HEK293 (cell line): ENCODE measurements around the gene FAM131B.
A peak's percentile ranks its signal among the peaks of the same experiment; 100 is the strongest.

Experiments used
- CTCF ChIA-PET: fragments of 350-600 bp; formaldehyde crosslinking; extraction: SDS; loops from one replicate; lab custom pipeline; 2021; ENCODE audit warnings: antibody characterized with exemption; lab: Yijun Ruan, JAX
- POLR2A ChIA-PET: fragments of 300-600 bp; formaldehyde crosslinking; extraction: SDS; loops from one replicate; lab custom pipeline; 2020; ENCODE audit warnings: antibody characterized with exemption, inconsistent platforms; lab: Yijun Ruan, JAX
- H3K27ac ChIP-seq: fragments of 200-500 bp; sonication (Bioruptor generic); 2 replicates; pipeline ENCODE4 v1.5.1; 2014; ENCODE audit warnings: low read depth, low read length, control low read depth, inconsistent platforms; ENCODE audit errors: extremely low read depth
- H3K36me3 ChIP-seq, 2 experiments: fragments of 200-500 bp in 1 of 2; sonication (Bioruptor generic) in 1 of 2; 1 replicate in 1 of 2; 2 replicates in 1 of 2; pipeline ENCODE4 v1.5.1; 2014 to 2017; ENCODE audit warnings: inconsistent platforms in 2 of 2, low read length in 2 of 2; ENCODE audit not compliant: control insufficient read depth in 2 of 2, insufficient read depth in 1 of 2
- H3K4me1 ChIP-seq: fragments of 200-500 bp; sonication (Bioruptor generic); 2 replicates; pipeline ENCODE4 v1.5.1; 2014; ENCODE audit warnings: mild to moderate bottlenecking, low read length, inconsistent platforms; ENCODE audit not compliant: control insufficient read depth, insufficient read depth
- H3K4me3 ChIP-seq: 2 replicates; pipeline ENCODE4 v1.5.1; 2011; ENCODE audit warnings: low read depth, mild to moderate bottlenecking, control low read depth, low read length, moderate library complexity
- H3K9me3 ChIP-seq: fragments of 200-500 bp; sonication (Bioruptor generic); 2 replicates; pipeline ENCODE4 v1.5.1; 2014; ENCODE audit warnings: low read depth, low read length, inconsistent platforms; ENCODE audit not compliant: control insufficient read depth, insufficient read depth
- EGR2 ChIP-seq: fragments of 450-650 bp; formaldehyde crosslinking; IDR thresholded peaks from 2 replicates; pipeline ENCODE4 v1.5.1; 2016; ENCODE audit warnings: low read depth, missing biosample characterization, missing genetic modification characterization
- KLF8 ChIP-seq: fragments of 450-650 bp; formaldehyde crosslinking; IDR thresholded peaks from 2 replicates; pipeline ENCODE4 v1.5.1; 2016; ENCODE audit warnings: missing biosample characterization, missing genetic modification characterization
- PATZ1 ChIP-seq: fragments of 450-650 bp; formaldehyde crosslinking; IDR thresholded peaks from 2 replicates; pipeline ENCODE4 v1.5.1; 2016; ENCODE audit warnings: missing biosample characterization, missing genetic modification characterization
- ZBTB1 ChIP-seq: fragments of 450-650 bp; formaldehyde crosslinking; IDR thresholded peaks from 2 replicates; pipeline ENCODE4 v1.5.1; 2016; ENCODE audit warnings: missing biosample characterization, missing genetic modification characterization
- ZNF157 ChIP-seq: fragments of 450-650 bp; formaldehyde crosslinking; IDR thresholded peaks from 2 replicates; pipeline ENCODE4 v1.5.1; 2016; ENCODE audit warnings: missing biosample characterization, missing genetic modification characterization
- ZNF362 ChIP-seq: fragments of 450-650 bp; formaldehyde crosslinking; IDR thresholded peaks from 2 replicates; pipeline ENCODE4 v1.5.1; 2016; ENCODE audit warnings: missing biosample characterization, missing genetic modification characterization
- ZNF510 ChIP-seq: fragments of 450-650 bp; formaldehyde crosslinking; IDR thresholded peaks from 2 replicates; pipeline ENCODE4 v1.5.1; 2018; ENCODE audit warnings: mild to moderate bottlenecking, missing genetic modification characterization, missing biosample characterization; ENCODE audit not compliant: insufficient replicate concordance
- ZNF610 ChIP-seq: fragments of 450-650 bp; formaldehyde crosslinking; IDR thresholded peaks from 2 replicates; pipeline ENCODE4 v1.5.1; 2016; ENCODE audit warnings: missing biosample characterization, missing genetic modification characterization, borderline replicate concordance
- ZNF621 ChIP-seq: fragments of 450-650 bp; formaldehyde crosslinking; IDR thresholded peaks from 2 replicates; pipeline ENCODE4 v1.5.1; 2017; ENCODE audit warnings: missing biosample characterization, missing genetic modification characterization
- ZNF677 ChIP-seq: fragments of 450-650 bp; IDR thresholded peaks from 2 replicates; pipeline ENCODE4 v1.5.0; 2018; ENCODE audit warnings: missing biosample characterization, mild to moderate bottlenecking, missing genetic modification characterization, moderate library complexity
- ZNF843 ChIP-seq: fragments of 450-650 bp; formaldehyde crosslinking; IDR thresholded peaks from 2 replicates; pipeline ENCODE4 v1.5.1; 2016; ENCODE audit warnings: missing biosample characterization, missing genetic modification characterization
- ZSCAN4 ChIP-seq: fragments of 450-650 bp; formaldehyde crosslinking; IDR thresholded peaks from 2 replicates; pipeline ENCODE4 v1.5.1; 2017; ENCODE audit warnings: missing biosample characterization, missing genetic modification characterization
- ZSCAN5A ChIP-seq: fragments of 450-650 bp; formaldehyde crosslinking; IDR thresholded peaks from 2 replicates; pipeline ENCODE4 v1.5.1; 2016; ENCODE audit warnings: missing biosample characterization, missing genetic modification characterization

FAM131B gene

GRCh38 chr7:143325240-143325639 is 37.3 kb downstream of the FAM131B start:
- no peaks in the 10 kb centered on the region for H3K9me3 ChIP-seq
- CTCF ChIA-PET, result interaction anchor here (0.7 kb wide), 1 partner anchor 69 kb away, joined by 4 read pairs; no protein-coding TSS in a partner anchor
- TF ChIP-seq ZNF510 (tag by site-specific recombination), result no peak
- TF ChIP-seq KLF8 (tag by site-specific recombination), result no peak
- TF ChIP-seq ZNF610 (tag by site-specific recombination), result no peak
- no peak for TF ChIP-seq ZNF157 (tag by site-specific recombination)
- TF ChIP-seq ZSCAN5A (tag by site-specific recombination), result no peak
- no peak for TF ChIP-seq ZNF362 (tag by site-specific recombination)
- no peak for TF ChIP-seq ZSCAN4 (tag by site-specific recombination)
- TF ChIP-seq, all 188 proteins: peak for 0
- Histone ChIP-seq H3K4me3 (no peak overlapping the region), H3K4me1 (no peaks in the 10 kb centered on the region), H3K36me3 (no peaks in the 10 kb centered on the region), H3K27ac (no peak overlapping the region)
- POLR2A ChIA-PET, result no interaction called here

GRCh38 chr7:143323653-143324052 is 38.9 kb downstream of the FAM131B start:
- Histone ChIP-seq H3K9me3 (no peaks in the 10 kb centered on the region), H3K4me3 (no peak overlapping the region), H3K27ac (no peak overlapping the region), H3K4me1 (no peaks in the 10 kb centered on the region), H3K36me3 (no peaks in the 10 kb centered on the region)
- POLR2A ChIA-PET, result no interaction called here
- CTCF ChIA-PET, result interaction anchor here (0.6 to 1.6 kb wide), 3 partner anchors 24 to 599 kb away, joined by 3 read pairs; no protein-coding TSS in a partner anchor
- no peak for TF ChIP-seq ZSCAN4 (tag by site-specific recombination)
- TF ChIP-seq ZNF621 (tag by site-specific recombination), result no peak
- TF ChIP-seq ZNF843 (tag by site-specific recombination), result no peak
- peak; percentile 14; the same call in 1 of the 2 replicates for TF ChIP-seq EGR2
- no peak for TF ChIP-seq ZNF677 (tag by site-specific recombination)
- TF ChIP-seq ZBTB1, result no peak
- no peak for TF ChIP-seq PATZ1 (tag by site-specific recombination)
